Kidney (tissue), 14 donors: Measurements from ENCODE around the gene PDC. TPM values are rescaled to one million over a fixed set of nuclear protein-coding genes. Genes with fewer than 3 reads are reported as not detected.

Experiments
- DNase-seq, 5 donors: peaks; one replicate each; pipeline ENCODE4 v3.0.0-alpha.2; 2013 to 2020
- FAIRE-seq: peaks from 2 replicates; lab custom pipeline; 2012; peaks lifted over from hg19 to GRCh38; lab: Jason Lieb, UNC
- H3K27ac ChIP-seq, 2 donors: one replicate each; pipeline ENCODE4 v1.7.0; 2013; ENCODE audit warnings: low read depth in 2 of 2, low read length in 2 of 2, inconsistent platforms in 1 of 2
- H3K27me3 ChIP-seq: one replicate; pipeline ENCODE4 v1.7.1; 2013; ENCODE audit warnings: low read length, inconsistent platforms; ENCODE audit not compliant: control insufficient read depth, insufficient read depth
- H3K36me3 ChIP-seq, 3 donors: one replicate each; pipeline versions ENCODE4 v1.7.0 to v1.7.1; 2013; ENCODE audit warnings: low read length in 3 of 3, control low read depth in 1 of 3, inconsistent platforms in 1 of 3; ENCODE audit not compliant: insufficient read depth in 3 of 3, control insufficient read depth in 2 of 3
- H3K4me1 ChIP-seq, 3 donors: one replicate each; pipeline versions ENCODE4 v1.7.0 to v1.7.1; 2013; ENCODE audit warnings: low read length in 3 of 3, inconsistent platforms in 1 of 3, low read depth in 1 of 3; ENCODE audit not compliant: control insufficient read depth in 2 of 3, insufficient read depth in 2 of 3
- H3K4me3 ChIP-seq, 3 donors: one replicate each; pipeline versions ENCODE4 v1.7.0 to v1.8.1; 2013; ENCODE audit warnings: low read length in 3 of 3, control low read depth in 1 of 3, inconsistent platforms in 1 of 3
- H3K9ac ChIP-seq, 3 donors: one replicate each; pipeline versions ENCODE4 v1.7.0 to v1.7.1; 2013; ENCODE audit warnings: low read length in 3 of 3, control low read depth in 1 of 3, inconsistent platforms in 1 of 3
- H3K9me3 ChIP-seq, 3 donors: one replicate each; pipeline versions ENCODE4 v1.7.0 to v1.7.1; 2013; ENCODE audit warnings: low read length in 3 of 3, control low read depth in 1 of 3, inconsistent platforms in 1 of 3; ENCODE audit not compliant: control insufficient read depth in 2 of 3, insufficient read depth in 1 of 3
- intact Hi-C: fragments of 100-400 bp; cut with DNase I; formaldehyde crosslinking; loops from one replicate; pipeline ENCODE4 v1.11.1; 2022
- polyA plus RNA-seq: library from polyadenylated mRNA; stranded (reverse); fragments of 350-450 nt; fragmentation: Illumina TruSeq; extraction: RNeasy Lipid Tissue Mini Kit (QIAGEN cat#74804); gene quantifications from one replicate; pipeline ENCODE4 v1.2.3, GENCODE V29; 2014; ENCODE audit warnings: low read depth, low replicate concordance; ENCODE audit not compliant: insufficient read depth
- total RNA-seq: library from RNA; stranded (reverse); fragmentation: NEBNext Ultra II Directional; extraction: Animal tissue kit (Norgen Biotek cat#: 25700); gene quantifications from one replicate; pipeline ENCODE4 v1.2.1, GENCODE V29; 2021
- TF ChIP-seq, protein P1 (sequence below): IDR thresholded peaks from 3 replicates; pipeline ENCODE4 v1.5.1; 2012; ENCODE audit warnings: mild to moderate bottlenecking, moderate library complexity, borderline replicate concordance; ENCODE audit not compliant: insufficient read depth; ENCODE audit errors: extremely low read depth
- donor health status: control.
- donor health status: control.
- donor health status: control.
- donor health status: control.
- donor health status: control.
- donor health status: DM: yes; HTN: yes; CAD: no.
- donor health status: Normal renal cell carcinoma (clear cell type).

PDC gene
- total and polyA plus RNA-seq, 2 donors from 2014 or later: not detected

- Histone ChIP-seq H3K27me3 (no peaks in the 10 kb centered on the region), H3K9me3 (no peaks in the 10 kb centered on the region), H3K27ac (no peak overlapping the region), H3K4me3 (no peak overlapping the region), H3K36me3 (no peaks in the 10 kb centered on the region), H3K9ac (no peak overlapping the region), H3K4me1 (no peaks in the 10 kb centered on the region)
- TF ChIP-seq, protein P1, sequence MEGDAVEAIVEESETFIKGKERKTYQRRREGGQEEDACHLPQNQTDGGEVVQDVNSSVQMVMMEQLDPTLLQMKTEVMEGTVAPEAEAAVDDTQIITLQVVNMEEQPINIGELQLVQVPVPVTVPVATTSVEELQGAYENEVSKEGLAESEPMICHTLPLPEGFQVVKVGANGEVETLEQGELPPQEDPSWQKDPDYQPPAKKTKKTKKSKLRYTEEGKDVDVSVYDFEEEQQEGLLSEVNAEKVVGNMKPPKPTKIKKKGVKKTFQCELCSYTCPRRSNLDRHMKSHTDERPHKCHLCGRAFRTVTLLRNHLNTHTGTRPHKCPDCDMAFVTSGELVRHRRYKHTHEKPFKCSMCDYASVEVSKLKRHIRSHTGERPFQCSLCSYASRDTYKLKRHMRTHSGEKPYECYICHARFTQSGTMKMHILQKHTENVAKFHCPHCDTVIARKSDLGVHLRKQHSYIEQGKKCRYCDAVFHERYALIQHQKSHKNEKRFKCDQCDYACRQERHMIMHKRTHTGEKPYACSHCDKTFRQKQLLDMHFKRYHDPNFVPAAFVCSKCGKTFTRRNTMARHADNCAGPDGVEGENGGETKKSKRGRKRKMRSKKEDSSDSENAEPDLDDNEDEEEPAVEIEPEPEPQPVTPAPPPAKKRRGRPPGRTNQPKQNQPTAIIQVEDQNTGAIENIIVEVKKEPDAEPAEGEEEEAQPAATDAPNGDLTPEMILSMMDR: no peak
- DNase-seq: no peak
- no peak for FAIRE-seq
- intact Hi-C loops: no loop called here
Observed at GRCh38 chr1:186454981-186455380, 5.9 kb downstream of the PDC start.

- Histone ChIP-seq H3K36me3 (no peaks in the 10 kb centered on the region), H3K27ac (no peak overlapping the region), H3K27me3 (no peaks in the 10 kb centered on the region), H3K4me3 (no peak overlapping the region), H3K9ac (no peak overlapping the region), H3K9me3 (no peaks in the 10 kb centered on the region), H3K4me1 (no peaks in the 10 kb centered on the region)
- no peak for FAIRE-seq
- TF ChIP-seq, protein P1: no peak
- DNase-seq: no peak
- intact Hi-C loops: no loop called here
Observed at GRCh38 chr1:186446152-186446551, 14.8 kb downstream of the PDC start.

GRCh38 chr1:186443638-186444037 is 17.3 kb downstream of the PDC start:
- H3K27ac ChIP-seq: no peak overlapping the region
- TF ChIP-seq, protein P1: no peak
- no peak overlapping the region for H3K4me3 ChIP-seq
- intact Hi-C loops: no loop called here
- no peaks in the 10 kb centered on the region for H3K9me3 ChIP-seq
- DNase-seq: no peak
- H3K27me3 ChIP-seq: no peaks in the 10 kb centered on the region
- no peak overlapping the region for H3K9ac ChIP-seq
- no peak for FAIRE-seq
- H3K4me1 ChIP-seq: no peaks in the 10 kb centered on the region
- H3K36me3 ChIP-seq: no peaks in the 10 kb centered on the region
